Amniotic stem cell (primary cell): Measurements from ENCODE around the gene KCTD1.

ENCODE experiments used
- DNase-seq: peaks from one replicate; lab custom pipeline; 2025; lab: John Stamatoyannopoulos, UW

KCTD1 gene

DNA sequence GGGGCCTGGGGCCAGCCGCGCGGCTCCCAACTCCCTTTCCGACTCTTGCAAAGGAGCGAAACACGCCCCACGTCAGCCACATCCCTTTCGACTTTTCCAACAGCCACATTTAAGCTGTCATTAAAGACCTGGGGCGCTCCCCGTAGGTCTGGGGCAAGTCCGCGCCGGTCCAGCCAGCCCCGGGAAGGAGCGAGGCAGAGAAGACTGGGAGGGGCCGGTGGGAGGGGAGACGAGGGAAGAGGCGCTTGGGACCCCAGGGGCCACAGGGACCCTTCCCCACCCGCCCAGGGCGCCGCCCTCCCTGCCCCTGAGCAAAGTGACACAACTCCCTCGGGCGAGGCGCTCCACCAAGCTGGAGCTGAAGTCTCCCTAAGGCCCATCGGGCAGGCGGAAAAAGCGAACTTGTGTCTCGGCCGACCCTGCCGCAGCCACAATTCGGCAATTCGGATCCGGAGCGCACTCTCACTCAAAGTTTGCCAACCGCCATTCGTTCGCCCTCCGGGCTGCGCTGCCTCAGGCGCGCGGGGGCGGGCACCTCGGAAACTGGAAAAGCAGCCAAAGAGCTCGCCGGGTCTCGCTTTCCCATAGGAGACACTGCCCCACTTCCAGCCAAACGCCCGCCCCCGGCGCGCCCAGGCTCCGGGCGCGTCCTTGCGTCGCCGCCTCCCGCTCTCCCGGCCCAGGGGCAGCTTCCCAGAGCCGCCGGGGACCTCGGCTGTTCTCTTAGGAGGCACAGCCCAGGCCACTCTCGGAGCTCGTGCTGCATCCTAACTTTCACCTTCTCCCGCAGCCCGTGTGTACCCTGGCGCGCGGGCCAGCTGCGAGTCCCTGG is 1.1 kb upstream of the KCTD1 start:
- no peak for DNase-seq

GRCh38 chr18:26547646-26548414 is 523 bp downstream of the KCTD1 start:
- peak; percentile 29 for DNase-seq

DNA sequence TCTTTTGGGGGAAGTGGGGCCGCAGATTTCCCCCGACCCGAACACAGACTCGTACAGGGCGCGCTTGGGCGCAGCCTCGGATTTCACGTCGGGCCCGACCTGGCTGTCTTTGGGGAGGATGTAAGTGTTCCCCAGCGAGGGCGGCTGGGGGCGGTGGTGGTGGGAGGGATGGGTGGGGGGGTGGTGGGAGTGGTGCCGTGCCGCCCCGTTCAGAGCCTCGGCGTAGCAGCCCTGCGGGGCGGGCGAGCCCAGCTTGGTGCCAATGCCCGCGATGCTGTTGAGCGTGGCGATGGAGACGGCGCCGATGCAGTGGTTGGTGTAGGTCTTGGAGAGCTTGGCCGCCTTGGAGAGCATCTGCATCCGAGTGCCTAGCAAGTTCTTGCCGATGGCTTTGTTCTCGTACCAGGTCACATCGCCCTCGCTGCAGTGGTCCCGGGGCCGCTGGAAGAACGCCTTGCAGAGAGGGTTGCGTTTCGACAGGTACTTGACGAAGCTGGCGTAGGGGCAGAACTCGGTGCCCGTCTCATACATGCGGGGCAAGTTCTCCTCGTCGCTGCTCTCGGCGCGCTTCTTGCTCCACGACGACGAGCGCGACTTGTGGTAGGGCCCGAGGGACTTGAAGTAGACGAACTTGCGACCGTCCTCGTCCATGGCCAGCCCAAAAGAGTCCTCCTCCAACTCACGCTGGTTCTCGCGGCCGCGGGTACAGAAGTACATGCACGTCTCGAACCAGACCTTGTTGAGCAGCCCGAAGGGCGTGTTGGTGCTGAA is 1.3 kb downstream of the KCTD1 start:
- DNase-seq, result no peak

DNA sequence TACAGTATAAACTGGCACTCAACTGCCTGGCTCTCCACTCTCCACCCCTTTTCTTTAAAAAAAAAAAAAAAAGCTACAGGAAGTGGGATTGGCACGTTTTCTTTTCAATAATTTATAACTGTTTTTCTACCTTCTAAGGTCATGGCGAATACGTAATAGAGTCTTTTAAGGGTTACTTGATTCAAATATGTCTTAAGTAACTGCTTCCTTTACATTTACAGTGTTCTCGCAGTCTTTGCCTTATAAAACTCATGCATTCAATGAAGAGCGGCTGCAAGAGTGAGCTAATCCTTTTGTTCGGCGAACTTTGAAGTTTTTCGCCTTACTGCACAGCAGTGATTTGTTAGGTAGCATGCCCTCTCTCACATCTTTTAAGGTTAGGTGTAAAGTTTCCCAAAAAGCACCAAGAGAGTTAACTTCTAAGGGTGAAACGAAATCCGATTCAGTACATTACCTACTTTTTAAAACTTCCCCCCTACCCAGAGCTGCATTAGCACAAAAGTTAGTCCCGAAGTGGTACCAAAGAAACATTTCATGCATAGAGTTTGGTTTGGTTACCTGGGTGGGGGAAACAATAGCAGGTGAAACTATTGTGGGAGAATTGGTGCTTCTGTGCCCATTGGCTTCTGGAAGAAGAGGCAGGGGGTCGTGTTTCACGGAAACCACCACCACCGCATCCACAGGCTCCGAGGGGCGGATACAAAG is 2.0 kb downstream of the KCTD1 start:
- no peak for DNase-seq

- no peak for DNase-seq
Observed at GRCh38 chr18:26545335-26546123, 2.8 kb downstream of the KCTD1 start.

DNA sequence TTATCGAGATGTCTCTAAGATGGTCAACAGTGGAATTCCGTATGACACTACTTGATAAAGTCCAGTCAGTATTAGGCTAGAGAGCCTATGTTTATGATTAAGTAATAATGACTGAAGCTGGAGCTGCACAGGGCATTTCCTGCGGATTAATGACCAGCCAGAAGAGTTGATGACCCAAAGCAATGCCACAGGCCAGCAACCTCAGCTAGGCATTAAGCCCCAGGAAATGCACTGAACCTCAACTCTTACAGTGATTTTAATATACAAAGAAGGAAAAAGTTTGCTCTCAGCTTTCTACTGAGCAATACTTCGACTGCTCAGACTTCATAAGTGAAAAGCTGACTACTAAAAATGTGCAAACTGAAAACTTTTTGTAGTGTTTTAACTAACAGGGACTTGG is 3.9 kb downstream of the KCTD1 start:
- DNase-seq, result no peak

DNA sequence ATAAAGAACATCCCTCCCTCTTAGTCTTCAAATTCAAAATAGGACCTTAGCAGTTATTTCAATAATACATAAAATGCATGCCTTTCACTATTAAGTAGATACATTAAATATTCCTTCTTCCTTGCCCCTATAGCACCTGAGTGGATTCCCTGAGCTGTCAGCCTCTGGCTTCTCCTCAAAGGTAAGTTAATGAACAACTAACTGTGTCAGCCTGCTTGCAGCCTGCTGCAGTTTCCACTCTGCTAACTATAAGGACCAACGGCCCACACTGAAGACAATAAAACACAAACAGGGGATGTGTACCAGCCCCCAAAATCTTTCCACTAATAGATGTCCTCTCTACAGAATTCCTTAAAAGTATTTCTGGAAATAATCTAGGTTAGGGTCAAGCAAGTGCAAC is 5.0 kb downstream of the KCTD1 start:
- no peak for DNase-seq

DNA sequence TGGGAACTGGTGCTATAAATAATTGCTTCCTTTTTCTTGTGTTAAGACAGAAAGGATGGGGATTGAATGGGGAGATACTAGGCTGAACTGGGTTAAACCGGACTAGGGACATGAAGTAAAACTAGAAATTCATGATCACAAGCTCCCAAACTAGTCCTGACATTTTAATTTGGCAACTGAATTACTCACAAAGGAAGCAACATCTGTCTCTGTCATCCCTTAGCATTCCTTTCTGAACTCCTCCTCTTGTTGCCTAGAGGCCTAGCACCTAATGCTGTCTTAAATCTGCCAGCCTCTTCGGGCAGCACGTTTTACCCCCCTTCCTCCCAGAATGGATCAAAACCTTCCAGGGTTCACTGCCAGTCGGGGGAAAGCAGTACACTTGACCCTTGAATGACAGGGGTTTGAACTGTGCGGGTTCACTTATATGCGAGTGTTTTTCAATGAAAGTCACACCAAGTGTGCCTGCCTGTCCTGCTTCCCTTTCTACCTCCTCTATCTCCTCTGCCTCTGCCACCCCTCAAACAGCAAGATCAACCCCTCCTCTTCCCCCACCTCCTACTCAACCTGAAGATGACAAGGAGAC is 8.2 kb downstream of the KCTD1 start:
- DNase-seq, result no peak

DNA sequence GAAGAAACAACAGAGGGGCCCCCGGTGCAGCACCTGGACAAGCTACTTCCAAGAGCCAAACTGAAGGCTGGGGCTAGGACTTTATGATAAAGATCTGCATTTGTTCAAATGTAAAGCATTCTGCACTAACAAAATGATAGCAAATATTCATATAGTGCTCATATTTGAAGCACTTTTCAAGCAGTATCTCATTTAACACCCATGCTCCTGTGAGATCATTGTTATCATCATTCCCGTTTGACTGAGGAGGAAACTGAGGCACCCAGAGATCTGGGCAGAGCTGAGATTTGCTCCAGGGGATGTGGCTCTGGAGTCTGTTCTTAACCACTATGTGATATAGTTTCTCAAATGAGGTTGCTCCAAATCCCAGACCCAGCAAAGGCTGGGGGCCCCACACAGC is 9.8 kb downstream of the KCTD1 start:
- no peak for DNase-seq

GRCh38 chr18:26536664-26537063 is 11.7 kb downstream of the KCTD1 start:
- no peak for DNase-seq

DNA sequence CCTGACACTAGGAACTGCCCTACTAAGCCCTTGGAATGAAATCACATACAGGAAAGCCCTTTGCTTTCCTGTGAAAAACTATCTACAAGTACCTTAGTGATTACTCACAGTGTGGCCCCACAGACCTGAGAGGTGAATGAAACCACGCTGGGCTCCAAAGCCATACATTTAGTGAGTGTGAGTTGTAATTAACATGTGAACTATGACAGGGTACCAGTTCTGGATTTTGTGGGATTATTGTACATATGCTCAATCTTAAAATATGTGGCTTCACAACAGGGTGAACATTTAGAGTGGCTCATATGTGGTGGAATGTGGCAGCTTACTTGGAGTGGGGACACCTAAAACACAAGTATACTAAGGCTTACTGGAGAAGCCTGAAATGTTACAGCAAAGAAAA is 12.3 kb downstream of the KCTD1 start:
- no peak for DNase-seq

DNA sequence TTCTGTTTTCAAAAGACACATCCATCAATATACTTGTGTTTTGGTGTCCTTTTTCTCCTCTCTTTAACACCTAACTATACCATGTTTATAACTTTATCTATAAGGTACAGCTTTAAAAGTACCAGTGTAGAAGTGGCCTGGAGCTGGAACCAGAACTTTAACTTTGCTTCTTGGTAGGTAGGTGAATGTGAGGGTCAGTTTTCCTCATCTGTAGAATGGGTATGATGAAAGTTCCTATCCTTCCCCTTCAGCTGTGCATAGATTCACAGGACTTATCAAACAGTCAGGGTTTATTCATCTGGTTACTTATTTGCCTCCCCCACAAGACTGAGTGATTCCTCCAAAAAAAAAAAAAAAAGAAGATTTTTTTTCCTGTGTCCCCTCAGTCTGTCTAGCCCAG is 12.7 kb downstream of the KCTD1 start:
- DNase-seq, result no peak

- no peak for DNase-seq
Observed at GRCh38 chr18:26532367-26533340, 15.7 kb downstream of the KCTD1 start.

GRCh38 chr18:26531605-26532298 is 16.6 kb downstream of the KCTD1 start:
- DNase-seq, result no peak

DNA sequence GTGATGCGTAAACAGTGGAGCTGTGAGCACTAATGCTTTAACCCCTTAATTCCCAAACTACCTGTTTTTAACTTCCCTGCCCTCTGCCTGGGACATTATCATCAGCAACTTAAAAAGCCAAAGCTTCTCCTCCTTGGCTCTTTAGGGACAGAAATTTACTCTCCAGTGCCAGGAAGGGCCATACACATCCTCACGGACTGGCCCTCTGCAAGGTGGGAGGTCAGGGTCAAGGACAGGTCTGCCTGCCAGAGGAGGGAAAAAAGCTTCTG is 21.5 kb downstream of the KCTD1 start:
- DNase-seq, result no peak

DNA sequence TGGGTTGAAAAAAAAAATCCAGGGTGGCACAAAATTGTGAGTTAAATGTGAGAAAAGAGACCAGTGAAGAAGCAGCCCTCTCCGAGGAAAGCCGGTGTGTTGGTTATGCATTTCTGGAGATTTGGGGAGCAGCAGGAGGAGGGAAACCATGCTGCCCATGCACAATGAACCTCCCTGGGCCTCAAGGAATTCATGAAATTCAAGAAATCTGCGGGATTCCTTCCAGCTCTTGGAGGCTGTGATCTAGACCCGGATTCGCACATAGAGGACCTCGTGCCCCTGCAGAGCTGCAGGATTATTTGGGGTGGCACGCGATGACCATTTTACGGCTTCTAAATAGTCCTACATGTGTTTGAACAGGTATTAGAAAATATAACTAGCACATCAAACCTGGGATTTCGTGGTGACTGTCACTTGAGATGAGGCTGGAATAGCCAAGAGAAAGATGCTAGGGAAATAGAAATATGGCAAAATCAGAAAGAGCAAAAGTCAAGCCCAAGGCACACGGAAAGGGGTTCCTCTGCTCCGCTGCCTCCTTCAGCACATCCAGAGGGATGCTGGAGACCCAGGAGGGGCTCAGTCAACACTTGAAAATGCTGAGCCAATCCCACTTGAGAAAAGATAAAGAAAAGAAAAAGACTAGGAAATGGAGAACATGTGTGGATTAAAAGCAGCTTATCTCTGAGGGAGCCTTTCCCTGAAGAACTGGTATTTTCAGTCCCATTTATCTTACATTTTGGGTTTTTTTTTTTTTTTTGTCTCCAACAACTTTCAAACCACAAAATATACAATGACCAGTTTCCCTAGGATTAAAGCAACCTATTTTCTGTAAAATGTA is 22.0 kb downstream of the KCTD1 start:
- no peak for DNase-seq

DNA sequence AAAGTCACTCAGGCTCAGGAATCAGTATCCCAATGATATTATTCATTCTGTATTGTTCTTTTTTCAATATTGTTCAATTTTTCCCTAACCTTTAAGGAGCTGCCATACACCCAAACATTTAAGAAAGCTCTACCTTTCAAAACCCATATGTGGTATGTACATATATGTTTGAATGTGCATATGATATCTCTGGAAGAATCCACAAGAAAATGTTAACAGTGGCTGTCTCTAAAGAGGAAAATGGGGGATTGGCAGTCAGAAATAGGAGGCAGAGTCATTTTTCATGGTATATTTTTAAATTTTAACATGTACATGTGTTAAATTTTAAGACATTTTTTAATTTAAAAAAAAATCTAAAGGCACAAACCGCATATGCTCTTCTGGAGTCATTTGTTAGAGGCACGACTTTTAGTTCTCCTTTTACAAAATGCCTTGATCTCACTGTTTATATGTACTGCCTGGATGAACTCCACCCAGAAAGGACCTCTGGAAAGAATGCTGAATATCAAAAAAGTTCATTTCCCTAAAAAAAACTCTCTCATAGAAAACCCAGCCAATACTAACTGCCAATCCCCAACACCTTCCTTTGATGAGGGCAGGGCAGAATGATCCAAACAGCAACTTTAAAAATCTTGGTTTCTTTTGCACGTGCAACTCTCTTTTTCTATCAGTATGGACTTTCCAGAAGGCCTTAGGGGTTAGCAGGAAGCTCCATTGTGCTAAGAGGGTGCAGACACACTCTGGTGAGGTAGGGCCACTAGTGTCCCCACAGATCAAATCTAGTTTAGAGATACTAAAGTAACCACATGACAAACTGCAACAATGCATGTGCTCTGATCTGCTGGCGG is 23.6 kb downstream of the KCTD1 start:
- DNase-seq, result no peak
